ENCODE measurements around the gene INPP5D.

The INPP5D gene

GRCh38 chr2:233092432-233093165 is 32.5 kb downstream of the INPP5D start:
- no peak for ATAC-seq
- no peak for TF ChIP-seq ZNF565 (CRISPR knock-in tag; conservative IDR thresholded peaks at IDR 0.05; ENCODE audit: low read depth)
- TF ChIP-seq PATZ1 (CRISPR knock-in tag; IDR thresholded peaks at IDR 0.05; ENCODE audit: borderline replicate concordance) = no peak
- no peak for TF ChIP-seq ZFP3 (CRISPR knock-in tag; IDR thresholded peaks at IDR 0.05)
- TF ChIP-seq ESRRG (CRISPR knock-in tag; IDR thresholded peaks at IDR 0.05) = no peak
- TF ChIP-seq, protein P1, sequence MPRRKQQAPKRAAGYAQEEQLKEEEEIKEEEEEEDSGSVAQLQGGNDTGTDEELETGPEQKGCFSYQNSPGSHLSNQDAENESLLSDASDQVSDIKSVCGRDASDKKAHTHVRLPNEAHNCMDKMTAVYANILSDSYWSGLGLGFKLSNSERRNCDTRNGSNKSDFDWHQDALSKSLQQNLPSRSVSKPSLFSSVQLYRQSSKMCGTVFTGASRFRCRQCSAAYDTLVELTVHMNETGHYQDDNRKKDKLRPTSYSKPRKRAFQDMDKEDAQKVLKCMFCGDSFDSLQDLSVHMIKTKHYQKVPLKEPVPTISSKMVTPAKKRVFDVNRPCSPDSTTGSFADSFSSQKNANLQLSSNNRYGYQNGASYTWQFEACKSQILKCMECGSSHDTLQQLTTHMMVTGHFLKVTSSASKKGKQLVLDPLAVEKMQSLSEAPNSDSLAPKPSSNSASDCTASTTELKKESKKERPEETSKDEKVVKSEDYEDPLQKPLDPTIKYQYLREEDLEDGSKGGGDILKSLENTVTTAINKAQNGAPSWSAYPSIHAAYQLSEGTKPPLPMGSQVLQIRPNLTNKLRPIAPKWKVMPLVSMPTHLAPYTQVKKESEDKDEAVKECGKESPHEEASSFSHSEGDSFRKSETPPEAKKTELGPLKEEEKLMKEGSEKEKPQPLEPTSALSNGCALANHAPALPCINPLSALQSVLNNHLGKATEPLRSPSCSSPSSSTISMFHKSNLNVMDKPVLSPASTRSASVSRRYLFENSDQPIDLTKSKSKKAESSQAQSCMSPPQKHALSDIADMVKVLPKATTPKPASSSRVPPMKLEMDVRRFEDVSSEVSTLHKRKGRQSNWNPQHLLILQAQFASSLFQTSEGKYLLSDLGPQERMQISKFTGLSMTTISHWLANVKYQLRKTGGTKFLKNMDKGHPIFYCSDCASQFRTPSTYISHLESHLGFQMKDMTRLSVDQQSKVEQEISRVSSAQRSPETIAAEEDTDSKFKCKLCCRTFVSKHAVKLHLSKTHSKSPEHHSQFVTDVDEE (CRISPR knock-in tag; IDR thresholded peaks at IDR 0.05) = no peak
- TF ChIP-seq TCF4 (CRISPR knock-in tag; IDR thresholded peaks at IDR 0.05; ENCODE audit: borderline replicate concordance) = no peak
- no peak for TF ChIP-seq GLIS3 (CRISPR knock-in tag; IDR thresholded peaks at IDR 0.05)
- TF ChIP-seq PPARA (CRISPR knock-in tag; IDR thresholded peaks at IDR 0.05; ENCODE audit: borderline replicate concordance) = no peak
- TF ChIP-seq ZC3H10 (CRISPR knock-in tag; IDR thresholded peaks at IDR 0.05) = no peak
- TF ChIP-seq ISL1 (CRISPR knock-in tag; IDR thresholded peaks at IDR 0.05) = no peak
- TF ChIP-seq ZNF70 (CRISPR knock-in tag; IDR thresholded peaks at IDR 0.05) = no peak
- TF ChIP-seq SNAI2 (CRISPR knock-in tag; IDR thresholded peaks at IDR 0.05) = no peak
- no peak for TF ChIP-seq ARNTL (CRISPR knock-in tag; IDR thresholded peaks at IDR 0.05; ENCODE audit: borderline replicate concordance, low read depth)
- no peak for TF ChIP-seq ZFP30 (CRISPR knock-in tag; IDR thresholded peaks at IDR 0.05)
- no peak for TF ChIP-seq CREB5 (CRISPR knock-in tag; IDR thresholded peaks at IDR 0.05; ENCODE audit: low read depth)
- no peak for TF ChIP-seq ZNF8 (CRISPR knock-in tag; IDR thresholded peaks at IDR 0.05)
- TF ChIP-seq RARB (CRISPR knock-in tag; IDR thresholded peaks at IDR 0.05) = no peak
- TF ChIP-seq OSR1 (CRISPR knock-in tag; IDR thresholded peaks at IDR 0.05) = no peak
- TF ChIP-seq, protein P2, sequence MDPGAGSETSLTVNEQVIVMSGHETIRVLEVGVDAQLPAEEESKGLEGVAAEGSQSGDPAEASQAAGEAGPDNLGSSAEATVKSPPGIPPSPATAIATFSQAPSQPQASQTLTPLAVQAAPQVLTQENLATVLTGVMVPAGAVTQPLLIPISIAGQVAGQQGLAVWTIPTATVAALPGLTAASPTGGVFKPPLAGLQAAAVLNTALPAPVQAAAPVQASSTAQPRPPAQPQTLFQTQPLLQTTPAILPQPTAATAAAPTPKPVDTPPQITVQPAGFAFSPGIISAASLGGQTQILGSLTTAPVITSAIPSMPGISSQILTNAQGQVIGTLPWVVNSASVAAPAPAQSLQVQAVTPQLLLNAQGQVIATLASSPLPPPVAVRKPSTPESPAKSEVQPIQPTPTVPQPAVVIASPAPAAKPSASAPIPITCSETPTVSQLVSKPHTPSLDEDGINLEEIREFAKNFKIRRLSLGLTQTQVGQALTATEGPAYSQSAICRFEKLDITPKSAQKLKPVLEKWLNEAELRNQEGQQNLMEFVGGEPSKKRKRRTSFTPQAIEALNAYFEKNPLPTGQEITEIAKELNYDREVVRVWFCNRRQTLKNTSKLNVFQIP (CRISPR knock-in tag; IDR thresholded peaks at IDR 0.05; ENCODE audit: borderline replicate concordance, low read depth) = no peak

- no peak for TF ChIP-seq RARB (CRISPR knock-in tag; IDR thresholded peaks at IDR 0.05)
- no peak for TF ChIP-seq ZFP3 (CRISPR knock-in tag; IDR thresholded peaks at IDR 0.05)
- no peak for TF ChIP-seq SNAI2 (CRISPR knock-in tag; IDR thresholded peaks at IDR 0.05)
- no peak for TF ChIP-seq TOX (CRISPR knock-in tag; IDR thresholded peaks at IDR 0.05; ENCODE audit: borderline replicate concordance)
- no peak for TF ChIP-seq TCF4 (CRISPR knock-in tag; IDR thresholded peaks at IDR 0.05; ENCODE audit: borderline replicate concordance)
- no peak for TF ChIP-seq ZFP30 (CRISPR knock-in tag; IDR thresholded peaks at IDR 0.05)
- TF ChIP-seq GLIS3 (CRISPR knock-in tag; IDR thresholded peaks at IDR 0.05) = no peak
- TF ChIP-seq CREB5 (CRISPR knock-in tag; IDR thresholded peaks at IDR 0.05; ENCODE audit: low read depth) = no peak
- no peak for TF ChIP-seq PPARA (CRISPR knock-in tag; IDR thresholded peaks at IDR 0.05; ENCODE audit: borderline replicate concordance)
- no peak for TF ChIP-seq OSR1 (CRISPR knock-in tag; IDR thresholded peaks at IDR 0.05)
- no peak for TF ChIP-seq ISL1 (CRISPR knock-in tag; IDR thresholded peaks at IDR 0.05)
- TF ChIP-seq ARNTL (CRISPR knock-in tag; IDR thresholded peaks at IDR 0.05; ENCODE audit: borderline replicate concordance, low read depth) = no peak
- TF ChIP-seq, protein P2 (CRISPR knock-in tag; IDR thresholded peaks at IDR 0.05; ENCODE audit: borderline replicate concordance, low read depth) = no peak
- TF ChIP-seq BACH2 (CRISPR knock-in tag; IDR thresholded peaks at IDR 0.05; ENCODE audit: borderline replicate concordance) = no peak
- ATAC-seq = no peak
Observed at GRCh38 chr2:233093166-233093448, 33.0 kb downstream of the INPP5D start.

All from SK-N-SH treated with all-trans-retinoic acid at 6 μM for 48 hours (cell line).